ENCODE measurements around the gene PKP3.

DNA sequence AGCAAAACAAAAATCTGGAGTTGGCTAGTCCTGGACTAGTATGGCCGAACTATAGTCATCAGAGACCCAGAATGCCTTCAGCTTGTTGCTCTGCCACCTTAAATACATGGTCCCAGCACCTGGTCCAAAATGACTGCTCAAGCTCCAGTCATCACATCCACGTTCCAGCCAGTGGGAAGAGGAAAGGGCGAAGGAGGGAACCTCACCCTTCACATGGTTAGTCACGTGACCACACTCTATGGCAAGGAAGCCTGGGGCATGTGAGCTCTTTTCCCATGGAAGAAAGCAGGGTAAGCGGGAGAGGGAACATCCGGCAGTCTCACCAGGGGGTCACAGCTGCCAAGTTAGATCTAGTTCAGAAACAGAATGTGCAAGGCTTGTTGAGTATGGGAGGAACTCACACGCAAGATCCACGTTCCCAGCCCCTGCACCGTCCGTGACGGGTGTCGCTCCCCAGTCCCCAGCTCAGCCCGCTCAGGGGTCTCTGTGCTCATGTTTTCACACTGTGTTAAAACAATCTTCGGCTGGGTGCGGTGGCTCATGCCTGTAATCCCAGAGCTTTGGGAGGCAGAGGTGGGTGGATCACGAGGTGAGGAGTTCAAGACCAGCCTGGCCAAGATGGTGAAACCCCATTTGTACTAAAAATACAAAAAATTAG lies 49.7 kb downstream of the PKP3 start:
- TF ChIP-seq, protein P1, sequence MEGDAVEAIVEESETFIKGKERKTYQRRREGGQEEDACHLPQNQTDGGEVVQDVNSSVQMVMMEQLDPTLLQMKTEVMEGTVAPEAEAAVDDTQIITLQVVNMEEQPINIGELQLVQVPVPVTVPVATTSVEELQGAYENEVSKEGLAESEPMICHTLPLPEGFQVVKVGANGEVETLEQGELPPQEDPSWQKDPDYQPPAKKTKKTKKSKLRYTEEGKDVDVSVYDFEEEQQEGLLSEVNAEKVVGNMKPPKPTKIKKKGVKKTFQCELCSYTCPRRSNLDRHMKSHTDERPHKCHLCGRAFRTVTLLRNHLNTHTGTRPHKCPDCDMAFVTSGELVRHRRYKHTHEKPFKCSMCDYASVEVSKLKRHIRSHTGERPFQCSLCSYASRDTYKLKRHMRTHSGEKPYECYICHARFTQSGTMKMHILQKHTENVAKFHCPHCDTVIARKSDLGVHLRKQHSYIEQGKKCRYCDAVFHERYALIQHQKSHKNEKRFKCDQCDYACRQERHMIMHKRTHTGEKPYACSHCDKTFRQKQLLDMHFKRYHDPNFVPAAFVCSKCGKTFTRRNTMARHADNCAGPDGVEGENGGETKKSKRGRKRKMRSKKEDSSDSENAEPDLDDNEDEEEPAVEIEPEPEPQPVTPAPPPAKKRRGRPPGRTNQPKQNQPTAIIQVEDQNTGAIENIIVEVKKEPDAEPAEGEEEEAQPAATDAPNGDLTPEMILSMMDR (IDR thresholded peaks at IDR 0.05), result no peak
- TF ChIP-seq POLR2AphosphoS5 (IDR thresholded peaks at IDR 0.05), result no peak

Data from sigmoid colon (tissue), 4 donors.